Right lobe of liver (tissue), 6 donors: ENCODE results near the gene MAG. TPM values are rescaled to one million over a fixed set of nuclear protein-coding genes. Genes with fewer than 3 reads are reported as not detected.

ENCODE experiments used
- ATAC-seq, 4 donors: fragments of 200-7000 bp; cut with Tn5 transposase; one replicate each; pipeline ENCODE4 v1.9.1; 2020; ENCODE audit warnings: mild to moderate bottlenecking in 4 of 4, moderate library complexity in 4 of 4
- DNase-seq, 3 donors: peaks; one replicate each; pipeline ENCODE4 v3.0.0-alpha.2; 2020
- H3K27ac ChIP-seq, 3 donors: fragments of 200-600 bp; one replicate each; pipeline ENCODE4 v1.8.0; 2022
- H3K27me3 ChIP-seq, 2 donors: fragments of 200-600 bp; one replicate each; pipeline ENCODE4 v1.8.0; 2022
- H3K36me3 ChIP-seq, 4 donors: fragments of 200-600 bp; sonication (generic) in 1 of 4; one replicate each; pipeline versions ENCODE4 v1.5.1 to v1.8.0; 2017 to 2022; ENCODE audit warnings: control low read depth in 1 of 4
- H3K4me1 ChIP-seq, 4 donors: fragments of 200-600 bp; sonication (generic) in 1 of 4; one replicate each; pipeline versions ENCODE4 v1.5.1 to v1.8.0; 2017 to 2022; ENCODE audit warnings: control low read depth in 1 of 4
- H3K4me3 ChIP-seq, 3 donors: fragments of 200-600 bp; one replicate each; pipeline ENCODE4 v1.8.0; 2022
- H3K9me3 ChIP-seq, 4 donors: fragments of 200-600 bp; sonication (generic) in 1 of 4; one replicate each; pipeline versions ENCODE4 v1.5.1 to v1.8.0; 2017 to 2022; ENCODE audit warnings: control low read depth in 1 of 4
- CTCF ChIP-seq, 4 donors: fragments of 200-600 bp in 3 of 4; fragments of 450-650 bp in 1 of 4; IDR thresholded peaks; one replicate each; pipeline versions ENCODE4 v1.5.1 to v1.8.0; 2016 to 2022; ENCODE audit warnings: antibody characterized with exemption in 4 of 4, mild to moderate bottlenecking in 2 of 4
- POLR2A ChIP-seq: fragments of 450-650 bp; IDR thresholded peaks from one replicate; pipeline ENCODE4 v1.6.1; 2017; ENCODE audit warnings: antibody characterized with exemption, mild to moderate bottlenecking
- WGBS: methylation state at CpG from one replicate; pipeline ENCODE4 v1.1.6; 2018; ENCODE audit warnings: low coverage, low lambda C conversion rate; ENCODE audit not compliant: insufficient coverage; ENCODE audit errors: missing lambda C conversion rate; 5-methylcytosine and 5-hydroxymethylcytosine counted together
- intact Hi-C, 2 donors: fragments of 100-400 bp; cut with DNase I; formaldehyde crosslinking; loops; one replicate each; pipeline versions ENCODE4 v1.11.2 to v1.14.1; 2022
- total RNA-seq, 6 experiments: library from RNA; depleted of rRNA in 2 of 6; stranded (reverse); fragments of >200 nt in 2 of 6; fragmentation: NEBNext Ultra II Directional in 3 of 6; extraction: Animal tissue kit (Norgen Biotek cat#: 25700) in 3 of 6; gene quantifications; one replicate each; pipeline versions ENCODE4 v1.1.0 to v1.2.4, GENCODE V29; 2016 to 2023
- donor health status: DM: no; HTN: yes; CAD: no.
- donor health status: DM: no; HTN: no; CAD: no.
- donor health status: DM: no; HTN: no; CAD: no.
- donor health status: DM: no; HTN: yes; CAD: no.
- donor health status: DM: no; HTN: yes; CAD: no.

Gene MAG
- total RNA-seq, 6 experiments from 2014 or later: 0.40 TPM; not detected in 5

- Histone ChIP-seq H3K27me3 (no peaks in the 10 kb centered on the region), H3K9me3 (no peaks in the 10 kb centered on the region), H3K4me1 (no peaks in the 10 kb centered on the region), H3K36me3 (no peaks in the 10 kb centered on the region), H3K4me3 (no peak overlapping the region), H3K27ac (no peak overlapping the region)
- intact Hi-C loops: no loop called here
- WGBS: 82% methylated on average over 2 of the region's 17 CpGs
- TF ChIP-seq POLR2A (no peak), CTCF (IDR thresholded peaks at IDR 0.05) (no peak)
- DNase-seq (no peak), ATAC-seq (no peak)
Observed at GRCh38 chr19:35293808-35294207, 1.8 kb downstream of the MAG start.

DNA sequence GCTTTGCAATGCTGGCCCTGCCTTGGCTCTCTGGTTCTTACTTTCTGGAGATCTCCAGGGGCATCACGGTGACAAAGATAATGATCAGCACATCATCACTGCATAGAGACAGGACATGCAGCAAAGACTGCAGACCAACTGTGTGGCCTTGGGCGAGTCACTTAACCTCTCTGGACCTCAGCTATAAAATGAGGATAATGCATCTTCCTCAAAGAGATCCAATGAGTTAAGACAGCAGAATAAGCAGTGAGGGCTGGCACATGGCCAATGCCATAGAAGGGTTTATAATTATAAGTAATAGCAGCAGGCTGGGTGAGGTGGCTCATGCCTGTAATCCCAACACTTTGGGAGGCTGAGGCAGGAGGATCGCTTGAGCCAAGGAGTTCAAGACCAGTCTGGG is 2.4 kb downstream of the MAG start:
- no peak for DNase-seq
- H3K27ac ChIP-seq: no peak overlapping the region
- H3K4me1 ChIP-seq: no peaks in the 10 kb centered on the region
- no peaks in the 10 kb centered on the region for H3K36me3 ChIP-seq
- intact Hi-C loops: no loop called here
- no peak for ATAC-seq
- H3K9me3 ChIP-seq: no peaks in the 10 kb centered on the region
- H3K27me3 ChIP-seq: no peaks in the 10 kb centered on the region
- H3K4me3 ChIP-seq: no peak overlapping the region
- WGBS: 63% methylated on average over 2 of the region's 3 CpGs
- TF ChIP-seq CTCF (IDR thresholded peaks at IDR 0.05) (no peak), POLR2A (no peak)

GRCh38 chr19:35294859-35295791 is 3.2 kb downstream of the MAG start:
- no peak for TF ChIP-seq CTCF (IDR thresholded peaks at IDR 0.05)
- TF ChIP-seq POLR2A: no peak
- no peaks in the 10 kb centered on the region for H3K27me3 ChIP-seq
- no peak overlapping the region for H3K4me3 ChIP-seq
- DNase-seq (no peak), ATAC-seq (no peak)
- H3K4me1 ChIP-seq: no peaks in the 10 kb centered on the region
- intact Hi-C loops: no loop called here
- WGBS: 65% methylated on average over 10 of the region's 25 CpGs
- no peaks in the 10 kb centered on the region for H3K9me3 ChIP-seq
- H3K27ac ChIP-seq: no peak overlapping the region
- H3K36me3 ChIP-seq: no peaks in the 10 kb centered on the region

GRCh38 chr19:35295792-35296462 is 4.0 kb downstream of the MAG start:
- Histone ChIP-seq H3K4me3 (no peak overlapping the region), H3K36me3 (no peaks in the 10 kb centered on the region), H3K27ac (no peak overlapping the region), H3K9me3 (no peaks in the 10 kb centered on the region), H3K27me3 (no peaks in the 10 kb centered on the region), H3K4me1 (no peaks in the 10 kb centered on the region)
- ATAC-seq: peak in 1 of 4 donors; percentile 23
- intact Hi-C loops: no loop called here
- 71% methylated on average over 11 of the region's 24 CpGs for WGBS
- TF ChIP-seq CTCF (IDR thresholded peaks at IDR 0.05): no peak
- no peak for TF ChIP-seq POLR2A
- DNase-seq: no peak
